NT2/D1 (cell line): ENCODE results near the gene ABCB8.

Source experiments
- DNase-seq: peaks from one replicate; pipeline ENCODE4 v3.0.0-alpha.2; 2011; ENCODE audit warnings: low read depth, low spot score
- H3K27me3 ChIP-seq: 2 replicates; pipeline ENCODE4 v1.6.0; 2011; ENCODE audit warnings: mild to moderate bottlenecking; ENCODE audit not compliant: insufficient read length, insufficient read depth
- H3K36me3 ChIP-seq: 2 replicates; pipeline ENCODE4 v1.6.1; 2011; ENCODE audit warnings: mild to moderate bottlenecking, low read length, mixed read lengths; ENCODE audit not compliant: insufficient read depth, insufficient read length
- H3K4me1 ChIP-seq: 2 replicates; pipeline ENCODE4 v1.5.1; 2011; ENCODE audit not compliant: insufficient read depth, insufficient read length
- H3K4me3 ChIP-seq: 2 replicates; pipeline ENCODE4 v1.5.1; 2011; ENCODE audit warnings: low read depth; ENCODE audit not compliant: insufficient read length
- H3K9ac ChIP-seq: 2 replicates; pipeline ENCODE4 v1.6.0; 2011; ENCODE audit warnings: low read depth; ENCODE audit not compliant: insufficient read length
- H3K9me3 ChIP-seq: 2 replicates; pipeline ENCODE4 v1.5.1; 2011; ENCODE audit warnings: mild to moderate bottlenecking, low read length; ENCODE audit not compliant: insufficient read depth
- SUZ12 ChIP-seq: IDR thresholded peaks from 2 replicates; pipeline ENCODE4 v1.6.1; 2011; ENCODE audit not compliant: insufficient read length, insufficient read depth; ENCODE audit errors: extremely low read depth
- YY1 ChIP-seq: IDR thresholded peaks from 2 replicates; pipeline ENCODE4 v1.6.1; 2011; ENCODE audit not compliant: insufficient read length, insufficient read depth
- ZNF274 ChIP-seq: IDR thresholded peaks from 2 replicates; pipeline ENCODE4 v1.6.1; 2011; ENCODE audit warnings: mild to moderate bottlenecking, low read depth, low read length

ABCB8 gene

GRCh38 chr7:151064993-151065392 is 36.7 kb downstream of the ABCB8 start:
- H3K36me3 ChIP-seq: peaks cover 54% of the 10 kb centered on the region
- H3K4me3 ChIP-seq: no peak overlapping the region
- no peaks in the 10 kb centered on the region for H3K9me3 ChIP-seq
- no peak overlapping the region for H3K9ac ChIP-seq
- no peaks in the 10 kb centered on the region for H3K27me3 ChIP-seq
- H3K4me1 ChIP-seq: peaks cover 7% of the 10 kb centered on the region
- DNase-seq: no peak
- TF ChIP-seq ZNF274: no peak
- no peak for TF ChIP-seq SUZ12
- TF ChIP-seq YY1: no peak

GRCh38 chr7:151065516-151065915 is 37.3 kb downstream of the ABCB8 start:
- H3K4me3 ChIP-seq: no peak overlapping the region
- no peak for TF ChIP-seq ZNF274
- TF ChIP-seq SUZ12: no peak
- TF ChIP-seq YY1: no peak
- no peaks in the 10 kb centered on the region for H3K9me3 ChIP-seq
- H3K27me3 ChIP-seq: no peaks in the 10 kb centered on the region
- peaks cover 59% of the 10 kb centered on the region for H3K36me3 ChIP-seq
- H3K4me1 ChIP-seq: peaks cover 7% of the 10 kb centered on the region
- no peak for DNase-seq
- H3K9ac ChIP-seq: no peak overlapping the region

GRCh38 chr7:151066273-151066974 is 38.2 kb downstream of the ABCB8 start:
- TF ChIP-seq ZNF274: no peak
- no peak for TF ChIP-seq SUZ12
- TF ChIP-seq YY1: no peak
- Histone ChIP-seq H3K9me3 (no peaks in the 10 kb centered on the region), H3K4me3 (no peak overlapping the region), H3K27me3 (no peaks in the 10 kb centered on the region), H3K4me1 (peaks cover 7% of the 10 kb centered on the region), H3K36me3 (peaks cover 68% of the 10 kb centered on the region), H3K9ac (no peak overlapping the region)
- no peak for DNase-seq

GRCh38 chr7:151068069-151068773 is 40.0 kb downstream of the ABCB8 start:
- Histone ChIP-seq H3K27me3 (no peaks in the 10 kb centered on the region), H3K9me3 (no peaks in the 10 kb centered on the region), H3K4me1 (peaks cover 7% of the 10 kb centered on the region), H3K9ac (no peak overlapping the region), H3K4me3 (no peak overlapping the region), H3K36me3 (peaks cover 81% of the 10 kb centered on the region)
- TF ChIP-seq SUZ12 (no peak), YY1 (no peak), ZNF274 (no peak)
- DNase-seq: no peak

GRCh38 chr7:151069841-151070573 is 41.8 kb downstream of the ABCB8 start:
- peaks cover 2% of the 10 kb centered on the region for H3K4me1 ChIP-seq
- no peaks in the 10 kb centered on the region for H3K9me3 ChIP-seq
- no peak overlapping the region for H3K9ac ChIP-seq
- no peak for DNase-seq
- TF ChIP-seq SUZ12 (no peak), ZNF274 (no peak), YY1 (no peak)
- H3K4me3 ChIP-seq: no peak overlapping the region
- no peaks in the 10 kb centered on the region for H3K27me3 ChIP-seq
- H3K36me3 ChIP-seq: peaks cover 86% of the 10 kb centered on the region

- Histone ChIP-seq H3K9ac (no peak overlapping the region), H3K9me3 (no peaks in the 10 kb centered on the region), H3K4me3 (no peak overlapping the region), H3K27me3 (no peaks in the 10 kb centered on the region), H3K4me1 (peaks cover 4% of the 10 kb centered on the region), H3K36me3 (peaks cover 86% of the 10 kb centered on the region)
- DNase-seq: no peak
- TF ChIP-seq SUZ12: no peak
- no peak for TF ChIP-seq YY1
- no peak for TF ChIP-seq ZNF274
These were observed 42.3 kb downstream of the ABCB8 start for GRCh38 chr7:151070574-151070960.
